ENCODE results near the gene KLC1. TPM values are rescaled to one million over a fixed set of nuclear protein-coding genes. Genes with fewer than 3 reads are reported as not detected.

KLC1 gene
- total RNA-seq, 1 donor from 2014 or later, result 163 TPM

- H3K9me3 Mint-ChIP-seq, result no peaks in the 10 kb centered on the region
- no peak for DNase-seq (ENCODE audit: low spot score in 2 of 2, unreplicated experiment in 2 of 2)
- TF ChIP-seq, protein P1, sequence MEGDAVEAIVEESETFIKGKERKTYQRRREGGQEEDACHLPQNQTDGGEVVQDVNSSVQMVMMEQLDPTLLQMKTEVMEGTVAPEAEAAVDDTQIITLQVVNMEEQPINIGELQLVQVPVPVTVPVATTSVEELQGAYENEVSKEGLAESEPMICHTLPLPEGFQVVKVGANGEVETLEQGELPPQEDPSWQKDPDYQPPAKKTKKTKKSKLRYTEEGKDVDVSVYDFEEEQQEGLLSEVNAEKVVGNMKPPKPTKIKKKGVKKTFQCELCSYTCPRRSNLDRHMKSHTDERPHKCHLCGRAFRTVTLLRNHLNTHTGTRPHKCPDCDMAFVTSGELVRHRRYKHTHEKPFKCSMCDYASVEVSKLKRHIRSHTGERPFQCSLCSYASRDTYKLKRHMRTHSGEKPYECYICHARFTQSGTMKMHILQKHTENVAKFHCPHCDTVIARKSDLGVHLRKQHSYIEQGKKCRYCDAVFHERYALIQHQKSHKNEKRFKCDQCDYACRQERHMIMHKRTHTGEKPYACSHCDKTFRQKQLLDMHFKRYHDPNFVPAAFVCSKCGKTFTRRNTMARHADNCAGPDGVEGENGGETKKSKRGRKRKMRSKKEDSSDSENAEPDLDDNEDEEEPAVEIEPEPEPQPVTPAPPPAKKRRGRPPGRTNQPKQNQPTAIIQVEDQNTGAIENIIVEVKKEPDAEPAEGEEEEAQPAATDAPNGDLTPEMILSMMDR (IDR thresholded peaks at IDR 0.05; ENCODE audit: unreplicated experiment), result no peak
- no peak overlapping the region for H3K4me3 Mint-ChIP-seq
- H3K27ac Mint-ChIP-seq, result no peak overlapping the region
- peaks cover 14% of the 10 kb centered on the region for H3K4me1 Mint-ChIP-seq
- no peaks in the 10 kb centered on the region for H3K27me3 Mint-ChIP-seq (ENCODE audit: low read depth)
- peaks cover 18% of the 10 kb centered on the region for H3K36me3 Mint-ChIP-seq
Observed at GRCh38 chr14:103729496-103730448, 100.8 kb downstream of the KLC1 start.

DNA sequence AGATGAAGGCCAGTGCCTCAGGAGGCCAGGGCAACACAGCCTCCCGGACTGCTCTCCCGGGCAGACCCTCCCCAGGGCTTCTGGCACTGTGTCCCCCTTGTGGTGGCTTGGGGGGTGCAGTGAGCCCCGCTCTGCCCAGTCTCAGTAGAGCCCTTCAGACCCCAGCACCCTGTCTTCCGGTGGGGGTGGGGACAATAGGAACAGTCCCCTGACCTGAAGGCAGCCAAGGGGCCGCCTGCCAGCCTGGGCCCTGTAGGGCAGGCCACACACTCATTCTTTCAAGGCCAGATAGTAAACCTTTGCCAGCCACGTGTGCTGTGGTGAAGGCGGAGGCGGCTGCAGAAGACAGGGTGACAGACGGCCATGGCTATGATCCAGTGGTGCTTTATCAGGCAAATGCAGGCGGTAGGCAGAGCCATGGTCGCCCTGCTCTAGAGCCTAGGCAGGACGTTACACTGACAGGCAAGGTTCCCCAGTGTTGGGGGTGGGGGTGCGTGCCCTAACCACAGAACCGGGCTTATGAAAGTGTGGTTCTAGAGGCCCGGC, 101.6 kb downstream of the KLC1 start:
- H3K27me3 Mint-ChIP-seq (ENCODE audit: low read depth), result no peaks in the 10 kb centered on the region
- peaks cover 18% of the 10 kb centered on the region for H3K36me3 Mint-ChIP-seq
- no peak overlapping the region for H3K27ac Mint-ChIP-seq
- no peaks in the 10 kb centered on the region for H3K9me3 Mint-ChIP-seq
- DNase-seq (ENCODE audit: low spot score in 2 of 2, unreplicated experiment in 2 of 2), result no peak
- TF ChIP-seq, protein P1 (IDR thresholded peaks at IDR 0.05; ENCODE audit: unreplicated experiment), result no peak
- H3K4me1 Mint-ChIP-seq, result peaks cover 16% of the 10 kb centered on the region
- no peak overlapping the region for H3K4me3 Mint-ChIP-seq

DNA sequence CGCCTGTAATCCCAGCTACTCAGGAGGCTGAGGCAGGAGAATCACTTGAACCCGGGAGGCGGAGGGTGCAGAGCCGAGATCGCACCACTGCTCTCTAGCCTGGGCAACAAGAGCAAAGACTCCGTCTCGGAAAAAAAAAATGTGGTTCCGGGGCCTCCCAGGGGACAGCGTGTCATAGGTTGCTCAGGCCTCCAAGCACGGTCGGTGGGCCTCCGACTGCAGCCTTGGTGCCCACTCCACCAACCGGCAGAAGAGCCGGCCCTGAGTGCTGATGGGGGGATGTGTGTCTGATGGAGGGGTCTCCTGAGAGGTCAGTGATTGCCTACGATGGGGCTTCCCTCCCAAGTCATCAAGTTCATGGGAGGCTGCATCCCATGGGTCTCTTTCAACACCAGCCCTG, 102.5 kb downstream of the KLC1 start:
- no peaks in the 10 kb centered on the region for H3K9me3 Mint-ChIP-seq
- H3K4me3 Mint-ChIP-seq, result no peak overlapping the region
- TF ChIP-seq, protein P1 (IDR thresholded peaks at IDR 0.05; ENCODE audit: unreplicated experiment), result no peak
- H3K27ac Mint-ChIP-seq, result no peak overlapping the region
- H3K27me3 Mint-ChIP-seq (ENCODE audit: low read depth), result no peaks in the 10 kb centered on the region
- peaks cover 23% of the 10 kb centered on the region for H3K4me1 Mint-ChIP-seq
- H3K36me3 Mint-ChIP-seq, result peaks cover 18% of the 10 kb centered on the region
- no peak for DNase-seq (ENCODE audit: low spot score in 2 of 2, unreplicated experiment in 2 of 2)

- Mint-ChIP-seq H3K4me1 (peaks cover 28% of the 10 kb centered on the region), H3K27me3 (ENCODE audit: low read depth) (no peaks in the 10 kb centered on the region), H3K4me3 (no peak overlapping the region), H3K9me3 (no peaks in the 10 kb centered on the region), H3K27ac (peak overlapping the region; percentile 71), H3K36me3 (peaks cover 17% of the 10 kb centered on the region)
- TF ChIP-seq, protein P1 (IDR thresholded peaks at IDR 0.05; ENCODE audit: unreplicated experiment), result no peak
- no peak for DNase-seq (ENCODE audit: low spot score in 2 of 2, unreplicated experiment in 2 of 2)
Observed at GRCh38 chr14:103731916-103732867, 103.2 kb downstream of the KLC1 start.

GRCh38 chr14:103732868-103733620, 104.0 kb downstream of the KLC1 start:
- H3K27me3 Mint-ChIP-seq (ENCODE audit: low read depth), result no peaks in the 10 kb centered on the region
- H3K27ac Mint-ChIP-seq, result peak overlapping the region; percentile 71
- DNase-seq (ENCODE audit: low spot score in 2 of 2, unreplicated experiment in 2 of 2), result no peak
- TF ChIP-seq, protein P1 (IDR thresholded peaks at IDR 0.05; ENCODE audit: unreplicated experiment), result no peak
- H3K4me3 Mint-ChIP-seq, result no peak overlapping the region
- H3K36me3 Mint-ChIP-seq, result peaks cover 20% of the 10 kb centered on the region
- H3K4me1 Mint-ChIP-seq, result peaks cover 28% of the 10 kb centered on the region
- no peaks in the 10 kb centered on the region for H3K9me3 Mint-ChIP-seq

Measured in mesothelial cell of epicardium (in vitro differentiated cells).